ENCODE results near the gene PODN.

Gene PODN

DNA sequence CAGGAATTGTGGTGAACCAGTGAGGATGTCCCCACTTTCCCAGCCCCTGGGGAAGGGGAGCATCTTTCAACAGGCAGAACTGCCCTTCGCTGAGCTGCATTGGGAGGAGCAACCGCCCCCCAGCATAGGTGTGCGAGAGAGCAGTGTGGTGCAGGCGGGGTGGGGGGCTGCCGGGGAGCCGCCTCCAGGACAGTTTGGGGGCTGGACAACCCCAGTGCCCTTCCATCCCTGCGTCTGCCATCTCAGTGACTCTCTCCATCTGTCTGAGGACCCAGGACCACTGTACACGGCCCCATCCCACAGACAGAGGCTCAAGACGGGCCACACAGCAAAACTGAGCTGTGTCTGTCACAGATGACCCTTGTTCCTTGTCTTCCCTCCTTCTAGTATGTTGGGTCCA lies 14.2 kb downstream of the PODN start:
- DNase-seq, result no peak

DNA sequence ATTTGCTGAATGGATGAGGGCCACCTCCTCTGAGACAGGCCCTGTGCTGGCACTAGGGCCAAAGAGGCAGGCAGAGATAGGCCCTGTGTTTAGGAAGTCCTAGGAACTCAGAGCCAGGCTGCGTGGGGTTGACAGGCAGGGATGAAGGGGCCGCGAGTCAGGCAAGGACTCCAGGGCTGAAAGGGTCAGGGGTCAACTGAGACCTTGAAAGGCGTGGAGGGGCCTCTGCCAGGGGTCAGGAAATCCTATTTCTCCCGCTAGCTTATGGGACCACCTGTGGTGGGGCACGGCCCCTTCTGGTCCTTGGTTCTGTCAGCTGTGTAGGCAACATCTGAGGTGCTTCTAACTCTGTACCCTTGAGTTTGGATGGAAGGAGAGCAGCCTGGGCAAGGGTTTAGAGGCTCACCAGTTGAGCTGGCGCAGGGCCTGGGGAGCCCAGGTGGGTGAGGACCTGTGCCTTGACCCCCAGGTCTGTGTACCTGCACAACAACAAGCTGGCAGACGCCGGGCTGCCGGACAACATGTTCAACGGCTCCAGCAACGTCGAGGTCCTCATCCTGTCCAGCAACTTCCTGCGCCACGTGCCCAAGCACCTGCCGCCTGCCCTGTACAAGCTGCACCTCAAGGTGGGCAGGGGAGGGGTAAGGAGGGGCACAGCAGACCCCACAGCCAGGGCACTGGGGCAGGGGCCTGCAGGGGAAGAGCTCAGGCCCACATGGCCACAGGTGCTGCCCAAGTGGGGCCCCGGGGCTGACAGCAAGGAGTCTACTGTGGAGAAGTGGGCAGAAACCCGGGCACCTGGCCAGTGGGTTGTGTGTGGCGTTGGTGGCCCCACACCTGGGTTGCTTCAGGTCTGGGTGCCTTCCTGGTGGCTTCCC lies 14.9 kb downstream of the PODN start:
- no peak for DNase-seq

GRCh38 chr1:53077599-53077965 lies 15.6 kb downstream of the PODN start:
- DNase-seq, result no peak

DNA sequence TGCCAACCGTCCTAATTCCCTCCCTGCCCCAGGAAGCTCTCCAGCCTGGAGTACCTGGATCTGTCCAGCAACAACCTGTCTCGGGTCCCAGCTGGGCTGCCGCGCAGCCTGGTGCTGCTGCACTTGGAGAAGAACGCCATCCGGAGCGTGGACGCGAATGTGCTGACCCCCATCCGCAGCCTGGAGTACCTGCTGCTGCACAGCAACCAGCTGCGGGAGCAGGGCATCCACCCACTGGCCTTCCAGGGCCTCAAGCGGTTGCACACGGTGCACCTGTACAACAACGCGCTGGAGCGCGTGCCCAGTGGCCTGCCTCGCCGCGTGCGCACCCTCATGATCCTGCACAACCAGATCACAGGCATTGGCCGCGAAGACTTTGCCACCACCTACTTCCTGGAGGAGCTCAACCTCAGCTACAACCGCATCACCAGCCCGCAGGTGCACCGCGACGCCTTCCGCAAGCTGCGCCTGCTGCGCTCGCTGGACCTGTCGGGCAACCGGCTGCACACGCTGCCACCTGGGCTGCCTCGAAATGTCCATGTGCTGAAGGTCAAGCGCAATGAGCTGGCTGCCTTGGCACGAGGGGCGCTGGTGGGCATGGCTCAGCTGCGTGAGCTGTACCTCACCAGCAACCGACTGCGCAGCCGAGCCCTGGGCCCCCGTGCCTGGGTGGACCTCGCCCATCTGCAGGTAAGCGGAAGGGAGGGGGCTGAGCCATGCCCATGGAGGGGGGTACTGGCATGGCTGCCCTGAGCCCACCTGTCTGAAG lies 16.5 kb downstream of the PODN start:
- no peak for DNase-seq

- DNase-seq, result no peak
Observed at GRCh38 chr1:53079251-53079650, 17.2 kb downstream of the PODN start.

DNA sequence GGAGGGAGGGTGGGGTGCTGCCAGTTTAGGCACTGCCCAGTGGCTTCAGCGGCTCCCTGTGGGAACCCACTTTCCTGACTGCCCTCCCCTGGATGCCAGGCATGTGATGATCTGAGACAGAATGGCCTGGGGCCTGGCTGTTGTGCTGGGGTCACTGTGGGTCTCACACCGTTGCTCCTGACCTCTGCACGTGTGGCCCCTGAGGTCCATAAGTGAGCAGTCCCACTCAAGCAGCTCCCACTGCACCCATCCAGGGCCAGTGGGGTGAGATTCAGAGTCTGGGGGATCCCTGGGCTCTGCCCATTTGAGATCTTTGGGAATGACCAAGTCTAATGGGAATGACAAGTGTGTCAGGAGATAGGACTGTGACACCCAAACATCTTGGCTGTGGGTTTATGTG lies 18.0 kb downstream of the PODN start:
- DNase-seq, result no peak

DNA sequence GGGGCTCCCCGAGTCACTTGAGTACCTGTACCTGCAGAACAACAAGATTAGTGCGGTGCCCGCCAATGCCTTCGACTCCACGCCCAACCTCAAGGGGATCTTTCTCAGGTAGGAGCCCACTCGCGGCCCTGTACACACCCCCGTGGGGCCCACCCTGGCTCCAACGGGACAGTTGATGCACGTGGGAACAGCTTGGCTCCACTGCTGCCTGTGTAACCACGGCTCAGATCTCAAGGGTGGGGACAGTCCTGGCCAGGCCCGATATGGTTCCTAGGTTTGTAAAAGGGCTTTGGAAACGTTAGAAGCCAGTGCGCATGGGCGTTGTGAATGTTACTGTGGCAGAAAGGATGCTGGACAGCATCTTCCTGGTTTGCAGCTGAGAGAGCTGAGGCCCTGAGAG lies 18.8 kb downstream of the PODN start:
- no peak for DNase-seq

DNA sequence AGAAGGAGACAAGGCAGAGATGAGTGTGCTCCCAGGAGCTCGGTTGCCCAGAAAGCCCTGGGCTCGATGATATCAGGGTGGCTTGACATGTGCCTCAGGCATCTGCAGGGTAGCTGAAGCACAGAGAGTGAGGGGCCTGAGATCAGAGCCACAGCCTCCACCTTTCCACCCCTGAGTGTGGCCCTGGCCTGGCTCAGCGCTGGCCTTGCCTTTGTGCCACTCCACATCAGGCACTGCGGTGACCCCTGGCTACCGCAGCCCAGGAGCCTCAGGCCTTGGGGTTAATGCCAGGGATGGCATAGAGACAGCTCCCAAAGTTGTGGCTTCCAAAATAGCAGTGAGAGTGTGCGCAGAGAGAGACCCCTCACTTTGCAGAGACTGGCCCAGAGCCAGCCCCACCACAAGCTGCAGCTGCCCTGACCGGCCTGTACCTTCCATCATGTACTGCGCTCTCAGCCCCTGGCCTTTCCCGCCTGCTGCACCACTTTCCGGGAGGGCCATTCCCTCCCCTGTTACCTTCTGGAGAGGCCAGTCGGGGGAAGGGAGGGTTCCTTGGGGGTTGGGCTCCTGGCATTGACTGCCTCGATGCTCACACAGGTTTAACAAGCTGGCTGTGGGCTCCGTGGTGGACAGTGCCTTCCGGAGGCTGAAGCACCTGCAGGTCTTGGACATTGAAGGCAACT lies 19.5 kb downstream of the PODN start:
- no peak for DNase-seq

DNA sequence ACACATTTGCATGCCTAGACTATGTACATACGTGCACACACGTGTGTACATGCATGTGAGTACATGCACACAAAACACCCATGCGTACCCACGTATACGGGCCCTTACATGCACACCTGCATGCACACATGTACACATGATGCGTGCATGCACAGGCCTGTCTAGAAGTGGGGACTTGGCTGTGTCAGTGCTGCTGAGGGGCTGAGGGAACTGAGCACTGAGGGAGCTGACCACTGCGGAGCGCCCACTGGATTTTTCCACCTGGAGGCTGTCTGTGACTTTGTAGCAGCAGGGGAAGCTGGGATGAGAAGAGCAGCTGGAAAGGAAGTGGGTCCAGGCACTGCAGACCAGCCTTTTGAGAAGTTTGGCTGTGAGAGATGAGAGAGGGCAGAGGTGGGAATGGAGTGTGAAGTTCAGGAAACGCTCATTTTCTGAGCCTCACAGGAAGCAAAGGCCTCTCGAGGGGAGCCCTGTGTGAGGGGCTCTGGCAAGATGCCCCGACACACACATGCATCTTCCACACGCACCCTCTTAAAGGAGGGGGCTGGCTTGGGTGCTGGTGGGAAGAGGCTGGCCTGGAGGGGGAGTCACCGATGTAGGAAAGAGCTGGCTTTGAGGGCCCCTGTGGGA lies 20.9 kb downstream of the PODN start:
- no peak for DNase-seq

DNA sequence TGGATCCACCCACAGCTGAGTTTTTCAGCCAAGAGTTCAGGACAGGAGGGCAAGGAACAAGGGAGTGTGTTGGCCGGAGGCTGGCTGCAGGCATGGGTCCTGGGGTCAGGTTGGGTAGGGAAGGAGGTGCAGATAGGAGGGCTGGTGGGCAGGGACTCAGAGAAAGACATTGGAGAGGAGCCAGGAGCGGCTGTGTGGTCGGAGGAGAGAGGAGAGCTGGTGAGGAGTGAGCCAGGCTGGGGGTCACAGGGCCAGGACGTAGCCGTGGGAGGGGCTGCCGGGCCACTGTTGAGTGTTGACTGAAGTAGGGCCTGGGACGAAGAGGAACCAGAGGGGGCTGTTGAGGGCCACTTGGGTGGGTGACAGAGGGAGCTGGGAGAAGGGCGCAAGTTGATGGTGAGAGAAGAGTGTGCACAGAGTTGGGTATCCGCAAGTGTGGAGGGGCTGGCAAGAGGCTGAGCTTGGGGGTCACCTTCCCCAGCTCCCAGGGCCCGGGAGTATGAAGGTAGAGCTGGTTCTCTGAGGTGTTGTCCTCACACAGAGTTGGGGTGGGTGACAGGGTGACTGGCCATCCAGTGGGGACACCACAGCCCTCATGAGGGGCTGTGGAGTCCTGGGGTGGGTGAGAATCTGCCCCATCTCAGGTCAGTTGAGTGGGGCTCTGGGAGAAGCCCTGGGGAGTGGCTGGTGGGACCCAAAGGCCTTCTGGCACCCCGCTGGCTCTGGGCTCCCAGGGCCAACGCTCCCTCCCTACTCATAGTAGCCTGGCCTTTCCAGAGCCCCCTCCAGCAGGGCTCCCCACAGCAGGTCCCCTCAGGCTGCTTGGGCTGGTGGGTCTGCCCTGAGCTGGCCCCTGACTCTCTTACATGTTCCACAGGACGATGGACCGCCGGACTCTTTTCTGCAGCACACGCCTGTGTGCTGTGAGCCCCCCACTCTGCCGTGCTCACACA lies 21.9 kb downstream of the PODN start:
- DNase-seq, result no peak

GRCh38 chr1:53084589-53084971 lies 22.6 kb downstream of the PODN start:
- DNase-seq, result no peak

DNA sequence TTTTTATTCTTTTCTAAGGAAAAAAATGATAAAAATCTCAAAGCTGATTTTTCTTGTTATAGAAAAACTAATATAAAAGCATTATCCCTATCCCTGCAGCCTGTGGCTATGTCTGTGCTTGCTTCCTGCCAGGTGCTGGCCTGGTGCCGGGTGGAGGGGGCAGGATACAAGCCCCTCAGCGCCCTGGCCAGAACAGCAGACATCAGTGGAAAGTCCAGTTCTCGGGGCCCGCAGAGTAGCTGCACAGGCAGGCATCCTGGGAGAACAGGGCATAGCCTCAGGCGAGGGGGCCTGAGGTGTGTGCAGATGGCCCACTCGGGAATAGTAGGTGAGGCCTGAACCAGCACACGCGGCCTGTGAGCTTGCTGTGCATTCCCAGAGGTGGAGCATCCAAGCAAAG lies 23.4 kb downstream of the PODN start:
- no peak for DNase-seq

GRCh38 chr1:53086491-53087070 lies 24.6 kb downstream of the PODN start:
- DNase-seq, result no peak

GRCh38 chr1:53087332-53088285 lies 25.6 kb downstream of the PODN start:
- DNase-seq, result no peak

DNA sequence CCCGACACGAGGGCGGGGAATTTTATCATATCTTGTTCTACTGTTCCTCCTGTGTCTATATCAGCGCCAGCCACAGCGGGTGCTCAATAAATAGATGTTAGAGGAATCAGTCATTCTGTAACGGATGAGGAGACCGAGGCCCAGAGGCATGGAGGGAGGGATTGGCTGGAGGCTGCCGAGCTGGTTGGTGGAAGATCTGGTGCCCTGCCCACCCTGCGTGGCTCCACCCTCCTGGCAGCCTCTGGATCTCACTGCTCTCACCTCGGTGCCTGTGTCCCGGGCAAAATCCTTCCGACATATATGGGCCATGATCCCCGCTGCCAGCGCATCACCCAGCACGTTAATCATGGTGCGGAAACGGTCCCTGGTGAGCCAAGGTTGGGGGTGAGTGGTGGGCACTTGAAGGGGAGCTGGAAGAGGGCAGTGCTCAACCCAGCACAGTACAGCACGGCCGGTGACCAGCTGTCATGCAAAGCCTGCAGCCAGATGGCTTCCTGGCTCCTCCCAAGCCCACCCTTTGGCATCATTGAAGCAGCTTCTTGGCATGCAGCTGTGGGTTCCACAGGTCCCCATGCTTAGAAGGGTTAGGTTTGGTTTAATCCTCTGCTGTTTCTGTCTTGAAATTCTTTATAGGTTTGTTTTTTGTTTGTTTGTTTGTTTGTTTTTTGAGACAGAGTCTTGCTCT lies 26.7 kb downstream of the PODN start:
- no peak for DNase-seq

- no peak for DNase-seq
Observed at GRCh38 chr1:53089478-53090226, 27.6 kb downstream of the PODN start.

DNA sequence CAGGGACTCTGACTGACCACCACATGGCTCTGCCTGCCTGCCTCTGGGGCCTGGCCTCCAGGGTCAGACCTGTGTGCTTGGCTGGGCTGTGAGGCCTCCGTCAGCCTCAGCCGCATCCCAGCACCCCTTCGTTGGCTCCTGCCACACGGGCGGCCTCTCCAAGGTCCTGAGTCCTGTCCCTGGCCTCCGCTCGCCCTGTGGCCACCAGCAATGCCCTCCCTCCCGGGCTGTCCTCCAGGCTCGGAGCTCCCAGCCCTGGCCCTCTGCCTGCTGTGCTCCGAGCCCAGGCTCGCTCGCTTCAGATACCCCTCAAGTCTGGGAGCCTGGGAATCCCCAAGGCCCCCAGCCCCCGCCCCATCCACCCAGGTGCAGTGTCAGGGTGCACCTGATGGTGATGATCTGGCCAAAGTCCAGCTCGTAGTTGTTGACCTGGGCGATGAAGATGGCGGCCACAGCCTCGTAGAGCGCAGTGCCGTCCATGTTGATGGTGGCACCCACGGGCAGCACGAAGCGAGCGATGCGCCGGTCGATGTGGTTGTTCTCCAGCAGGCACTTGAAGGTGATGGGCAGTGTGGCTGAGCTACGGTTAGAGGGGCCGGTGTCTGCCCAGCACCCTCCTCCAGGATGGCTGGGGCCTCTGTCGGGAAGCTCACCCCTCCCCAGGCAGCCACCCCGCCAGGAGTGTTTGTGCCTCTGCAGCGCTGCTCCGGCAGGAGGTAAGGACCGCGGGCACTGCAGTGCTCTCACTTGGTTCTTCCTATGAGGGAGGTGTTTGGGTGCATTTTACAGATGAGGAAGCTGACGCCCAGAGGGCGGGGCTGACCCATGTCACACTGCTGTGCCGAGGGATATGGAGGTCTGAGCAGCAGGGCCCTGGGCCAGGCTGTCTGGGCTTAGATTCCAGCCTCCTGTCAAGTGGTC lies 28.5 kb downstream of the PODN start:
- DNase-seq, result no peak

Data from activated CD4-positive, CD25-positive, alpha-beta regulatory T cell (primary cell).